H1 (cell line): ENCODE results near the gene MPC1. TPM values are rescaled to one million over a fixed set of nuclear protein-coding genes. Genes with fewer than 3 reads are reported as not detected.

ENCODE experiments used
- CTCF ChIA-PET: fragments of 300-600 bp; sonication (Branson Sonifier 250); formaldehyde crosslinking; loops from one replicate; lab custom pipeline; 2021; ENCODE audit not compliant: partially characterized antibody; lab: Charles Lee
- POLR2A ChIA-PET: fragments of 300-600 bp; sonication (Branson Sonifier 250); formaldehyde crosslinking; loops from one replicate; lab custom pipeline; 2021; ENCODE audit warnings: inconsistent platforms; ENCODE audit not compliant: partially characterized antibody; lab: Charles Lee
- DNase-seq, 2 experiments: peaks; one replicate each; pipeline versions ENCODE4 v3.0.0 to v3.0.0-alpha.2; 2010 to 2022; ENCODE audit warnings: low spot score in 2 of 2, low read depth in 1 of 2, mixed read lengths in 1 of 2
- FAIRE-seq: peaks from 2 replicates; lab custom pipeline; 2011; peaks lifted over from hg19 to GRCh38; lab: Jason Lieb, UNC
- H2AFZ ChIP-seq: 2 replicates; pipeline ENCODE4 v1.8.1; 2012; ENCODE audit warnings: low read length, inconsistent platforms
- H2AK5ac ChIP-seq: 2 replicates; pipeline ENCODE4 v1.6.1; 2013; ENCODE audit warnings: low read depth, low read length
- H2BK120ac ChIP-seq: replicated peaks from 2 replicates; pipeline ENCODE3; 2013; ENCODE audit warnings: low read depth, low read length, inconsistent platforms
- H2BK12ac ChIP-seq: 2 replicates; pipeline ENCODE4 v1.6.1; 2013; ENCODE audit warnings: low read depth, low read length
- H2BK15ac ChIP-seq: 2 replicates; pipeline ENCODE4 v1.6.1; 2013; ENCODE audit warnings: low read length
- H2BK20ac ChIP-seq: 2 replicates; pipeline ENCODE4 v1.6.1; 2013; ENCODE audit warnings: low read length
- H2BK5ac ChIP-seq: 2 replicates; pipeline ENCODE4 v1.6.1; 2013; ENCODE audit warnings: low read depth, low read length
- H3K14ac ChIP-seq: 2 replicates; pipeline ENCODE4 v1.6.1; 2013; ENCODE audit warnings: inconsistent platforms; ENCODE audit not compliant: insufficient read length
- H3K18ac ChIP-seq: 2 replicates; pipeline ENCODE4 v1.6.1; 2013; ENCODE audit warnings: low read length; ENCODE audit errors: extremely low read depth
- H3K23ac ChIP-seq: 2 replicates; pipeline ENCODE4 v1.6.1; 2013; ENCODE audit warnings: inconsistent platforms; ENCODE audit not compliant: insufficient read length
- H3K23me2 ChIP-seq: 2 replicates; pipeline ENCODE4 v1.6.1; 2013; ENCODE audit warnings: low read depth, low read length
- H3K27ac ChIP-seq: 2 replicates; pipeline ENCODE4 v1.6.1; 2011; ENCODE audit warnings: low read depth, low read length, inconsistent platforms
- H3K27me3 ChIP-seq, 4 experiments: replicated peaks in 1 of 4; 1 replicate in 1 of 4; 2 replicates in 3 of 4; pipeline versions ENCODE4 v1.6.1 to v1.8.1; 2011 to 2013; ENCODE audit warnings: low read length in 3 of 4, mild to moderate bottlenecking in 3 of 4, inconsistent platforms in 2 of 4, mixed read lengths in 2 of 4, moderate library complexity in 1 of 4; ENCODE audit not compliant: control insufficient read depth in 3 of 4, insufficient read depth in 3 of 4; ENCODE audit errors: extremely low read depth in 1 of 4
- H3K36me3 ChIP-seq, 4 experiments: 2 replicates each; pipeline versions ENCODE4 v1.6.1 to v1.8.1; 2011 to 2013; ENCODE audit warnings: mild to moderate bottlenecking in 4 of 4, low read length in 3 of 4, moderate library complexity in 2 of 4, control low read depth in 1 of 4, inconsistent platforms in 1 of 4; ENCODE audit not compliant: insufficient read depth in 4 of 4, control insufficient read depth in 2 of 4
- H3K4ac ChIP-seq: replicated peaks from 2 replicates; pipeline ENCODE3; 2013; ENCODE audit warnings: low read length, low read depth, mixed read lengths, inconsistent platforms; ENCODE audit not compliant: insufficient read length
- H3K4me1 ChIP-seq, 4 experiments: replicated peaks in 1 of 4; 1 replicate in 1 of 4; 2 replicates in 3 of 4; pipeline versions ENCODE4 v1.6.1 to v1.8.1; 2011 to 2013; ENCODE audit warnings: low read length in 3 of 4, inconsistent platforms in 2 of 4, mixed read lengths in 1 of 4; ENCODE audit not compliant: insufficient read depth in 4 of 4, control insufficient read depth in 3 of 4
- H3K4me2 ChIP-seq, 2 experiments: 2 replicates each; pipeline versions ENCODE4 v1.6.1 to v1.8.1; 2011 to 2013; ENCODE audit warnings: low read depth in 2 of 2, low read length in 2 of 2, control low read depth in 1 of 2, inconsistent platforms in 1 of 2, mild to moderate bottlenecking in 1 of 2; ENCODE audit not compliant: insufficient read depth in 1 of 2
- H3K4me3 ChIP-seq, 4 experiments: fragments of 200-600, 300-600 bp in 1 of 4; sonication (generic), shearing (Covaris generic), sonication (Bioruptor Twin) in 1 of 4; 2 replicates each; pipeline versions ENCODE4 v1.5.1 to v1.8.1; 2011 to 2016; ENCODE audit warnings: low read length in 4 of 4, low read depth in 3 of 4, control low read depth in 2 of 4, inconsistent platforms in 2 of 4, mild to moderate bottlenecking in 2 of 4, mixed read lengths in 1 of 4, moderate library complexity in 1 of 4; ENCODE audit not compliant: insufficient read depth in 2 of 4; ENCODE audit errors: extremely low read depth in 1 of 4
- H3K56ac ChIP-seq: replicated peaks from 2 replicates; pipeline ENCODE3; 2013; ENCODE audit warnings: low read depth, mild to moderate bottlenecking, mixed read lengths, low read length, inconsistent platforms; ENCODE audit not compliant: insufficient read length
- H3K79me1 ChIP-seq: 2 replicates; pipeline ENCODE4 v1.6.1; 2013; ENCODE audit warnings: low read depth, low read length, control low read depth
- H3K79me2 ChIP-seq, 2 experiments: 2 replicates each; pipeline versions ENCODE4 v1.6.1 to v1.8.1; 2012 to 2013; ENCODE audit warnings: low read length in 2 of 2, mild to moderate bottlenecking in 2 of 2, inconsistent platforms in 1 of 2; ENCODE audit not compliant: insufficient read depth in 2 of 2, control insufficient read depth in 1 of 2
- H3K9ac ChIP-seq, 4 experiments: replicated peaks in 1 of 4; 1 replicate in 1 of 4; 2 replicates in 3 of 4; pipeline versions ENCODE4 v1.6.1 to v1.8.1; 2011 to 2013; ENCODE audit warnings: low read depth in 3 of 4, low read length in 3 of 4, control low read depth in 2 of 4, mild to moderate bottlenecking in 2 of 4, moderate library complexity in 2 of 4, inconsistent platforms in 1 of 4; ENCODE audit errors: extremely low read depth in 1 of 4
- H3K9me3 ChIP-seq, 2 experiments: 2 replicates each; pipeline versions ENCODE4 v1.6.1 to v1.8.1; 2012 to 2013; ENCODE audit warnings: mild to moderate bottlenecking in 2 of 2, moderate library complexity in 2 of 2, control low read depth in 1 of 2, inconsistent platforms in 1 of 2, low read depth in 1 of 2, low read length in 1 of 2, mixed read lengths in 1 of 2; ENCODE audit not compliant: insufficient read depth in 2 of 2
- H4K20me1 ChIP-seq, 2 experiments: replicated peaks in 1 of 2; 2 replicates each; pipeline versions ENCODE3 to v1.8.1; 2011 to 2013; ENCODE audit warnings: inconsistent platforms in 2 of 2, low read length in 2 of 2, mild to moderate bottlenecking in 1 of 2; ENCODE audit not compliant: insufficient read depth in 2 of 2, control insufficient read depth in 1 of 2
- H4K5ac ChIP-seq: 2 replicates; pipeline ENCODE4 v1.6.1; 2013; ENCODE audit warnings: low read length, low read depth, mixed read lengths, inconsistent platforms; ENCODE audit not compliant: insufficient read length
- H4K8ac ChIP-seq: 2 replicates; pipeline ENCODE4 v1.8.0; 2013; ENCODE audit warnings: mild to moderate bottlenecking, moderate library complexity, low read length, inconsistent platforms; ENCODE audit not compliant: insufficient read depth; ENCODE audit errors: extremely low read depth
- H4K91ac ChIP-seq: replicated peaks from 2 replicates; pipeline ENCODE3; 2013; ENCODE audit warnings: low read length, mixed read lengths, inconsistent platforms; ENCODE audit not compliant: insufficient read length
- CTBP2 ChIP-seq: IDR thresholded peaks from 2 replicates; pipeline ENCODE4 v1.7.0; 2011; ENCODE audit warnings: borderline replicate concordance, mild to moderate bottlenecking, moderate library complexity, mixed read lengths, low read length; ENCODE audit not compliant: insufficient read depth, insufficient read length
- EGR1 ChIP-seq: IDR thresholded peaks from 2 replicates; pipeline ENCODE4 v1.6.1; 2011; ENCODE audit warnings: low read depth, low read length, borderline replicate concordance
- RNF2 ChIP-seq: fragments of 200-900, 300-1000 bp; sonication (generic); IDR thresholded peaks from 2 replicates; pipeline ENCODE4 v1.7.1; 2016; ENCODE audit warnings: borderline replicate concordance, low read depth, mild to moderate bottlenecking, antibody characterized with exemption, low read length; ENCODE audit not compliant: poor library complexity, severe bottlenecking; ENCODE audit errors: missing control alignments
- SAP30 ChIP-seq: fragments of 300-600 bp; sonication (generic); IDR thresholded peaks from 2 replicates; pipeline ENCODE4 v1.7.1; 2012; ENCODE audit warnings: low read length, moderate library complexity, mild to moderate bottlenecking, inconsistent platforms; ENCODE audit not compliant: insufficient read depth, insufficient replicate concordance
- WGBS, 2 experiments: shearing (Covaris generic) in 1 of 2; methylation state at CpG; one replicate each; pipeline versions ENCODE4 v1.1.6 to v1.1.7; 2013 to 2015; ENCODE audit warnings: low lambda C conversion rate in 2 of 2, mixed read lengths in 2 of 2, inconsistent platforms in 1 of 2, low coverage in 1 of 2, missing lambda C conversion rate in 1 of 2; ENCODE audit not compliant: insufficient replicate concordance in 2 of 2, insufficient coverage in 1 of 2, insufficient read length in 1 of 2; ENCODE audit errors: extremely low coverage in 1 of 2, missing lambda C conversion rate in 1 of 2; 5-methylcytosine and 5-hydroxymethylcytosine counted together
- polyA plus RNA-seq, 7 experiments: library from polyadenylated mRNA; depleted of rRNA in 3 of 7; stranded (reverse) in 5 of 7; unstranded in 2 of 7; fragments of >200 nt in 5 of 7; fragments of 200-250 nt in 2 of 7; gene quantifications; 1 replicate in 5 of 7; 2 replicates in 1 of 7; 4 replicates in 1 of 7; pipeline versions ENCODE4 v1.2.1 to v1.2.3, GENCODE V29; 2011 to 2013; ENCODE audit warnings: missing spikeins in 2 of 7, mixed read lengths in 2 of 7
- total RNA-seq: library from RNA; stranded (reverse); fragmentation: NEBNext Ultra II Directional; extraction: Animal tissue kit (Norgen Biotek cat#: 25700); gene quantifications from 2 replicates; pipeline ENCODE4 v1.2.1, GENCODE V29; 2021

MPC1 gene
- total and polyA plus RNA-seq, 2 of the 8 experiments (the other 6 are each of a cell fraction or from before 2014, with no cell fraction given), result 10.2 to 12.6 TPM

- H3K14ac ChIP-seq, result no peak overlapping the region
- H3K4me3 ChIP-seq, result no peak overlapping the region
- H3K9me3 ChIP-seq, result no peaks in the 10 kb centered on the region
- no peak overlapping the region for H4K5ac ChIP-seq
- no peaks in the 10 kb centered on the region for H3K27me3 ChIP-seq
- H3K4me2 ChIP-seq, result no peak overlapping the region
- H3K79me1 ChIP-seq, result no peaks in the 10 kb centered on the region; the same call in 1 of the 2 replicates
- H4K8ac ChIP-seq, result no peak overlapping the region
- H3K4ac ChIP-seq, result no peak overlapping the region
- no peak overlapping the region for H2BK20ac ChIP-seq
- H4K91ac ChIP-seq, result no peak overlapping the region
- no peak overlapping the region for H3K23ac ChIP-seq
- H3K9ac ChIP-seq, result no peak overlapping the region
- no peak overlapping the region for H2AFZ ChIP-seq
- H2BK15ac ChIP-seq, result no peak overlapping the region
- no peak for FAIRE-seq
- WGBS, 2 experiments, result 94% methylated on average over 41 of the region's 49 CpGs; no CpG with 5 or more reads in 1 of the 2 experiments
- peaks cover 12% of the 10 kb centered on the region; the same call in 1 of the 2 replicates for H3K23me2 ChIP-seq
- H3K4me1 ChIP-seq, result peaks cover 0 to 3% (median 0%) of the 10 kb centered on the region in 4 experiments; a peak in 2 of 7 replicates
- DNase-seq, result no peak
- peaks cover 0 to 8% of the 10 kb centered on the region in 2 experiments for H4K20me1 ChIP-seq
- H3K27ac ChIP-seq, result no peak overlapping the region
- POLR2A ChIA-PET, result interaction anchor here (0.6 to 1.1 kb wide), 2 partner anchors 82 to 147 kb away, joined by 3 to 4 read pairs; no protein-coding TSS in a partner anchor
- H3K79me2 ChIP-seq, result no peaks in the 10 kb centered on the region
- no peak overlapping the region for H3K56ac ChIP-seq
- peaks cover 0 to 5% (median 0%) of the 10 kb centered on the region in 4 experiments; a peak in 2 of 8 replicates for H3K36me3 ChIP-seq
- H2BK5ac ChIP-seq, result no peak overlapping the region
- no peak overlapping the region for H2BK12ac ChIP-seq
- H2BK120ac ChIP-seq, result no peak overlapping the region
- H3K18ac ChIP-seq, result no peak overlapping the region
- CTCF ChIA-PET, result no interaction called here
- no peak overlapping the region for H2AK5ac ChIP-seq
- no peak for TF ChIP-seq EGR1
- TF ChIP-seq RNF2, result no peak
- TF ChIP-seq SAP30, result no peak
- TF ChIP-seq CTBP2, result no peak
Observed at GRCh38 chr6:166412156-166412910, 29.6 kb upstream of the MPC1 start.
